B cell (primary cell): Measurements from ENCODE around the gene NEK8. TPM values are rescaled to one million over a fixed set of nuclear protein-coding genes. Genes with fewer than 3 reads are reported as not detected.
A peak's percentile ranks its signal among the peaks of the same experiment; 100 is the strongest.

Experiments used
- ATAC-seq: fragments of 200-7000 bp; cut with Tn5 transposase; one replicate; pipeline ENCODE4 v1.10.0; 2021; ENCODE audit warnings: low read depth, mild to moderate bottlenecking, moderate number of reproducible peaks, moderate library complexity
- CTCF ChIA-PET: fragments of 350-600 bp; sonication (Branson Sonifier 250); formaldehyde crosslinking; loops from one replicate; lab custom pipeline; 2021; ENCODE audit warnings: antibody characterized with exemption, inconsistent platforms; lab: Charles Lee
- POLR2A ChIA-PET: fragments of 350-600 bp; sonication (Branson Sonifier 250); formaldehyde crosslinking; loops from one replicate; lab custom pipeline; 2021; ENCODE audit warnings: antibody characterized with exemption; lab: Charles Lee
- DNase-seq: peaks from one replicate; pipeline ENCODE4 v3.0.0; 2013
- H2AFZ ChIP-seq: 2 replicates; pipeline ENCODE4 v1.6.1; 2012; ENCODE audit warnings: mild to moderate bottlenecking, low read depth, low read length; ENCODE audit not compliant: insufficient read depth, poor library complexity, severe bottlenecking
- H3K27ac ChIP-seq, 2 donors: 1 replicate in 1 of 2; 2 replicates in 1 of 2; pipeline ENCODE4 v1.5.1; 2012 to 2013; ENCODE audit warnings: low read length in 2 of 2, mild to moderate bottlenecking in 2 of 2, moderate library complexity in 1 of 2
- H3K27me3 ChIP-seq, 4 experiments: fragments of 200-600 bp in 1 of 4; sonication (generic) in 1 of 4; replicated peaks in 1 of 4; 1 replicate in 2 of 4; 2 replicates in 2 of 4; pipeline versions ENCODE4 v1.6.1 to v1.7.0; 2013 to 2016; ENCODE audit warnings: low read length in 3 of 4, mild to moderate bottlenecking in 2 of 4, mixed read lengths in 1 of 4, moderate library complexity in 1 of 4; ENCODE audit not compliant: insufficient read depth in 4 of 4, control insufficient read depth in 3 of 4; ENCODE audit errors: control extremely low read depth in 1 of 4
- H3K36me3 ChIP-seq, 2 experiments: replicated peaks in 1 of 2; 1 replicate in 1 of 2; 2 replicates in 1 of 2; pipeline versions ENCODE4 v1.6.1 to v1.7.1; 2013; ENCODE audit warnings: low read length in 1 of 2; ENCODE audit not compliant: insufficient read depth in 2 of 2, control insufficient read depth in 1 of 2; ENCODE audit errors: control extremely low read depth in 1 of 2, extremely low read depth in 1 of 2
- H3K4me1 ChIP-seq, 2 donors: fragments of 200-600 bp in 1 of 2; sonication (generic) in 1 of 2; 1 replicate in 1 of 2; 2 replicates in 1 of 2; pipeline versions ENCODE4 v1.5.1 to v1.6.1; 2013 to 2017; ENCODE audit warnings: low read length in 2 of 2; ENCODE audit not compliant: control insufficient read depth in 2 of 2, insufficient read depth in 2 of 2
- H3K4me2 ChIP-seq: replicated peaks from 2 replicates; pipeline ENCODE3; 2012; ENCODE audit warnings: mild to moderate bottlenecking, low read depth, low read length; ENCODE audit not compliant: poor library complexity, severe bottlenecking
- H3K4me3 ChIP-seq, 5 experiments: fragments of 200-600 bp in 1 of 5; sonication (generic) in 1 of 5; 1 replicate in 3 of 5; 2 replicates in 2 of 5; pipeline versions ENCODE4 v1.5.1 to v1.7.0; 2011 to 2016; ENCODE audit warnings: low read length in 4 of 5, mild to moderate bottlenecking in 4 of 5, low read depth in 2 of 5, control low read depth in 1 of 5, moderate library complexity in 1 of 5; ENCODE audit not compliant: insufficient read depth in 1 of 5; ENCODE audit errors: control extremely low read depth in 1 of 5, extremely low read depth in 1 of 5
- H3K79me2 ChIP-seq: fragments of 200-600 bp; sonication (generic); one replicate; pipeline ENCODE4 v1.6.0; 2016; ENCODE audit warnings: low read length; ENCODE audit not compliant: control insufficient read depth, insufficient read depth
- H3K9ac ChIP-seq: fragments of 200-600 bp; sonication (generic); 2 replicates; pipeline ENCODE4 v1.6.1; 2017; ENCODE audit warnings: mild to moderate bottlenecking, low read length, moderate library complexity
- H3K9me3 ChIP-seq, 3 donors: one replicate each; pipeline versions ENCODE4 v1.6.1 to v1.7.1; 2013; ENCODE audit warnings: low read length in 2 of 3; ENCODE audit not compliant: control insufficient read depth in 2 of 3, insufficient read depth in 1 of 3; ENCODE audit errors: control extremely low read depth in 1 of 3
- H4K20me1 ChIP-seq: 2 replicates; pipeline ENCODE4 v1.6.0; 2012; ENCODE audit warnings: mild to moderate bottlenecking, low read length; ENCODE audit not compliant: insufficient read depth, control insufficient read depth, poor library complexity, severe bottlenecking
- H3K27ac Mint-ChIP-seq: one replicate; pipeline ENCODE4 v1.8.0; 2021; ENCODE audit warnings: mixed read lengths
- H3K27me3 Mint-ChIP-seq: one replicate; pipeline ENCODE4 v1.8.0; 2021; ENCODE audit warnings: mixed read lengths
- H3K4me1 Mint-ChIP-seq: one replicate; pipeline ENCODE4 v1.8.0; 2021; ENCODE audit warnings: mixed read lengths
- H3K4me3 Mint-ChIP-seq: one replicate; pipeline ENCODE4 v1.8.0; 2021; ENCODE audit warnings: mixed read lengths
- H3K9me3 Mint-ChIP-seq: one replicate; pipeline ENCODE4 v1.8.0; 2022; ENCODE audit warnings: mixed read lengths; ENCODE audit not compliant: insufficient read depth
- EZH2 ChIP-seq: IDR thresholded peaks from 2 replicates; pipeline ENCODE4 v1.6.1; 2012; ENCODE audit warnings: borderline replicate concordance, low read depth, mild to moderate bottlenecking, moderate library complexity, low read length; ENCODE audit not compliant: insufficient read depth, poor library complexity, severe bottlenecking
- WGBS: methylation state at CpG from one replicate; pipeline ENCODE4 v1.1.5; 2013; ENCODE audit warnings: missing lambda C conversion rate; ENCODE audit not compliant: insufficient coverage; 5-methylcytosine and 5-hydroxymethylcytosine counted together
- intact Hi-C: fragments of 100-400 bp; cut with micrococcal nuclease; formaldehyde crosslinking; loops from one replicate; pipeline ENCODE4 v1.10.0; 2022
- polyA plus RNA-seq: library from polyadenylated mRNA; depleted of rRNA; stranded (reverse); fragments of >200 nt; gene quantifications from 2 replicates; pipeline ENCODE4 v1.2.3, GENCODE V29; 2012
- total RNA-seq, 2 donors: library from RNA; stranded (reverse); fragments of 120-200 nt in 1 of 2; gene quantifications; 1 replicate in 1 of 2; 2 replicates in 1 of 2; pipeline versions ENCODE4 v1.2.3 to v1.2.4, GENCODE V29; 2013 to 2022
- TF ChIP-seq, protein P1 (sequence below): fragments of 200-600 bp; IDR thresholded peaks from one replicate; pipeline ENCODE4 v1.8.0; 2022; ENCODE audit warnings: antibody characterized with exemption, mild to moderate bottlenecking

NEK8 gene
- total and polyA plus RNA-seq, 2 donors (not counting 1 experiment from before 2014, with no cell fraction given): 58.0 to 305 TPM

DNA sequence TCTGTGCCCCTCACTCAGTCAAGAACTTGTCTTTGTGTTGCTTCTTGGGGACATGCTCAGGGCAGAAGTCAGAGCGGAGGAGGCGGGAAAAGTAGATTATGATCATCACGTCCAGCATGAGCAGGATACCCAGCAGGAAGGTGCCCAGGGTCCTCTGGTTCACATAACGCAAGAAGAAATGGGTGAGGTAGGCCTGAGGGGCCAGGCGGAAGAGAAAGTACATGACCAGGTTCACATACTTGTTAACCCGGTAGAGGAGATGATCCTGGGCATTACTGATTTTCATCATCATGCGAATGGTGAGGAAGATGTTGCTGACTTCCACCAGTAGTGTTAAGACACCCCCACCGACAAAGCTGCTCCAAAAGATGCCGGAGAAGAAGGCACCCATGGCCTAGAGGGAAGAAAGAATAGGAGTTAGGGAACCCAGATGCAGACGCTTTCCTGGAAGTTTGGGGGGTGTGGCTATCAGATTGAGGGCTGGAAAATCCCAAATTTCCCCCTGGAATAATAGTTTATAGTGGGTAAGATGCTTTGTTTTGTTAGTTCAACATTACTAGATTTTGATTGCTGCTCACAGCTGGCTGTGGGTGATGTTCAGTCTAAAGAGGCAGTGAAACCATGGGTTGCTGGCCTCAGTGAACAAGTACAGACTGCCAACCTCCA, 4.0 kb upstream of the NEK8 start:
- no peaks in the 10 kb centered on the region for H3K27me3 ChIP-seq
- H3K79me2 ChIP-seq: peaks cover 27% of the 10 kb centered on the region
- peaks cover 56% of the 10 kb centered on the region for H4K20me1 ChIP-seq
- H3K9me3 ChIP-seq: no peaks in the 10 kb centered on the region
- intact Hi-C loops: no loop called here
- Mint-ChIP-seq H3K4me3 (peak overlapping the region; percentile 89), H3K27me3 (no peaks in the 10 kb centered on the region), H3K4me1 (peaks cover 80% of the 10 kb centered on the region), H3K9me3 (no peaks in the 10 kb centered on the region), H3K27ac (peak overlapping the region; percentile 86)
- no peak overlapping the region for H3K9ac ChIP-seq
- H2AFZ ChIP-seq: no peak overlapping the region
- WGBS: 91% methylated on average over 8 of the region's 10 CpGs
- TF ChIP-seq EZH2: no peak
- TF ChIP-seq, protein P1, sequence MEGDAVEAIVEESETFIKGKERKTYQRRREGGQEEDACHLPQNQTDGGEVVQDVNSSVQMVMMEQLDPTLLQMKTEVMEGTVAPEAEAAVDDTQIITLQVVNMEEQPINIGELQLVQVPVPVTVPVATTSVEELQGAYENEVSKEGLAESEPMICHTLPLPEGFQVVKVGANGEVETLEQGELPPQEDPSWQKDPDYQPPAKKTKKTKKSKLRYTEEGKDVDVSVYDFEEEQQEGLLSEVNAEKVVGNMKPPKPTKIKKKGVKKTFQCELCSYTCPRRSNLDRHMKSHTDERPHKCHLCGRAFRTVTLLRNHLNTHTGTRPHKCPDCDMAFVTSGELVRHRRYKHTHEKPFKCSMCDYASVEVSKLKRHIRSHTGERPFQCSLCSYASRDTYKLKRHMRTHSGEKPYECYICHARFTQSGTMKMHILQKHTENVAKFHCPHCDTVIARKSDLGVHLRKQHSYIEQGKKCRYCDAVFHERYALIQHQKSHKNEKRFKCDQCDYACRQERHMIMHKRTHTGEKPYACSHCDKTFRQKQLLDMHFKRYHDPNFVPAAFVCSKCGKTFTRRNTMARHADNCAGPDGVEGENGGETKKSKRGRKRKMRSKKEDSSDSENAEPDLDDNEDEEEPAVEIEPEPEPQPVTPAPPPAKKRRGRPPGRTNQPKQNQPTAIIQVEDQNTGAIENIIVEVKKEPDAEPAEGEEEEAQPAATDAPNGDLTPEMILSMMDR: no peak
- peak overlapping the region in 1 of 2 donors; percentile 45 for H3K27ac ChIP-seq
- peak overlapping the region; percentile 99 for H3K4me2 ChIP-seq
- peaks cover 47 to 70% of the 10 kb centered on the region in 2 donors for H3K4me1 ChIP-seq
- DNase-seq: peak; percentile 34
- no peak overlapping the region for H3K4me3 ChIP-seq
- H3K36me3 ChIP-seq: peaks cover 0 to 39% of the 10 kb centered on the region in 2 experiments
- ATAC-seq: no peak
- ChIA-PET POLR2A (interaction anchor here (1.2 to 13.3 kb wide), 2 partner anchors 20 to 225 kb away, joined by 11 to 511 read pairs; partner anchors contain the start of gene TRAF4), CTCF (interaction anchor here (1.3 to 15.9 kb wide), 4 partner anchors 12 to 178 kb away, joined by 3 to 1020 read pairs (median 31); partner anchors contain the start of genes DHRS13, PROCA1 and TRAF4)

DNA sequence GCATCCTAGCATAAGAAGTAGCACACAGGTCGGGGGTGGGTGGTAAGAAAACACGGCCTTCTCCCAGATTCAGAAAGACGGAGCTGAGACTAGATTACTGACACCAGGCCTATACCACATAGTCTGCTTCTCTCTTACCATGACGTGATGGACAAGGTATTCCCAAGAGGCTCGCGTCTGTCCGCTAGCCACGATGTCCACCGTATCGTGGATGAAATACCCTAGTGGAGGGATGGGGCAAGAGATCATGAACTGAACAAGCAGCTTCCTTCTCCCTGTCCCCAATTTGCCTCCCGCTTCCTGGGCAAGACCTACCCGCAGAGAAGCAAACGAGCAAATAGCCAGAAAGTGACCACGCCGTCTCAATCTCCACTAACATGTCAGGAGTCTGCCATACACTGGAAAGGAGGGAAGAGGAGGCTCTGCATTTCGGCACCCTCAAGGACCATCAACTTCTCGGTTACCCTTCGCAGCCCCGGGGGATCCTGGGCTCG, 3.4 kb upstream of the NEK8 start:
- H3K4me1 ChIP-seq: peaks cover 51 to 74% of the 10 kb centered on the region in 2 donors
- H3K9ac ChIP-seq: peak overlapping the region; percentile 57
- peak overlapping the region in 3 of 5 experiments; percentile 51 to 66 (median 59) for H3K4me3 ChIP-seq
- ATAC-seq: no peak
- H3K36me3 ChIP-seq: peaks cover 0 to 39% of the 10 kb centered on the region in 2 experiments
- H3K27me3 ChIP-seq: no peaks in the 10 kb centered on the region
- intact Hi-C loops: no loop called here
- H3K27ac Mint-ChIP-seq: peak overlapping the region; percentile 86
- peaks cover 77% of the 10 kb centered on the region for H3K4me1 Mint-ChIP-seq
- 30% methylated on average over 10 of the region's 20 CpGs for WGBS
- H4K20me1 ChIP-seq: peaks cover 54% of the 10 kb centered on the region
- no peaks in the 10 kb centered on the region for H3K9me3 Mint-ChIP-seq
- peaks cover 28% of the 10 kb centered on the region for H3K79me2 ChIP-seq
- no peaks in the 10 kb centered on the region for H3K27me3 Mint-ChIP-seq
- H3K4me2 ChIP-seq: peak overlapping the region; percentile 99
- no peaks in the 10 kb centered on the region for H3K9me3 ChIP-seq
- TF ChIP-seq, protein P1: no peak
- TF ChIP-seq EZH2: no peak
- no peak overlapping the region for H2AFZ ChIP-seq
- peak overlapping the region; percentile 2 to 45 for H3K27ac ChIP-seq
- peak; percentile 67 for DNase-seq
- H3K4me3 Mint-ChIP-seq: peak overlapping the region; percentile 89
- CTCF ChIA-PET: interaction anchor here (1.3 to 15.9 kb wide), 6 partner anchors 13 to 225 kb away, joined by 3 to 1020 read pairs (median 28); partner anchors contain the start of genes DHRS13, PROCA1 and TRAF4
- POLR2A ChIA-PET: interaction anchor here (0.9 to 13.3 kb wide), 3 partner anchors 20 to 225 kb away, joined by 3 to 511 read pairs (median 11); partner anchors contain the start of gene TRAF4
